ENCODE results near the gene MYCBPAP. TPM values are rescaled to one million over a fixed set of nuclear protein-coding genes. Genes with fewer than 3 reads are reported as not detected.

Gene MYCBPAP
- total RNA-seq, 1 experiment from 2014 or later = not detected

DNA sequence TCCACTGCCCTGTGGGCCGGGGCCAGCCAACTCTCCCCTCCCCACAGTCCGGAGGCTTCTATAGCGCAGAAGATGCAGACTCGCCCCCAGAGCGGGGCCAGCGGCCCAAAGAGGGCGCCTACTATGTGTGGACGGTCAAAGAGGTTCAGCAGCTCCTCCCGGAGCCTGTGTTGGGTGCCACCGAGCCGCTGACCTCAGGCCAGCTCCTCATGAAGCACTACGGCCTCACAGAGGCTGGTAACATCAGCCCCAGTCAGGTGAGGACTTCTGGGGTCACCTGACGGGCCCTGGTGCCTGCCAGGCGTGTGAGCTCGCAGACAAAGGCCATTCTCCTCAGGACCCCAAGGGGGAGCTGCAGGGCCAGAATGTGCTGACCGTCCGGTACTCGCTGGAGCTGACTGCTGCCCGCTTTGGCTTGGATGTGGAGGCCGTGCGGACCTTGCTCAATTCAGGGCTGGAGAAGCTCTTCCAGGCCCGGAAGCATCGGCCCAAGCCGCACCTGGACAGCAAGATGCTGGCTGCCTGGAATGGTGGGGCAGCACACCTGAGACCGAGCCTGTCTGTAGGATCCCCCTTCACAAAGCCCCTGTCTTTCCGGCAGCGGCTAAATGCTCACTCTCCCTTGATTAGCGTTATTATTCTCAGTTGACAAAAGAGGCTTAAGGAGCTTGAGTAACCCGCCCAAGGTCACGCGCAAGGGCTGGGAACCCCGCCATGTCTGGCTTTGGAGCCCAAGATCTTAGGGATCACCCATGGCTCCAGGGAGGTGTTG is 42.6 kb downstream of the MYCBPAP start:
- no peaks in the 10 kb centered on the region; the same call in 1 of the 2 replicates for H3K79me2 ChIP-seq (ENCODE audit: insufficient read depth, low read length)
- H3K9me2 ChIP-seq (ENCODE audit: insufficient read depth) = no peaks in the 10 kb centered on the region
- no peak overlapping the region for H3K9ac ChIP-seq (ENCODE audit: low read length)
- POLR2A ChIA-PET = interaction anchor here (0.9 to 1.7 kb wide), 2 partner anchors 10 to 75 kb away, joined by 3 to 8 read pairs; partner anchors contain the start of gene CACNA1G
- no peak overlapping the region; the same call in 1 of the 2 replicates for H3K27ac ChIP-seq (ENCODE audit: low read depth, low read length)
- no peak overlapping the region for H3K4me2 ChIP-seq (ENCODE audit: low read length)
- no peaks in the 10 kb centered on the region for H3K9me3 ChIP-seq (ENCODE audit: control insufficient read depth in 1 of 2, insufficient read depth in 1 of 2, low read depth in 1 of 2, low read length in 2 of 2)
- peaks cover 9 to 30% of the 10 kb centered on the region in 2 experiments for H3K4me1 ChIP-seq (ENCODE audit: control insufficient read depth in 1 of 2, insufficient read depth in 2 of 2, low read length in 2 of 2)
- no peaks in the 10 kb centered on the region for H3K36me3 ChIP-seq (ENCODE audit: control insufficient read depth in 1 of 2, insufficient read depth in 2 of 2, low read length in 2 of 2)
- H4K20me1 ChIP-seq (ENCODE audit: insufficient read depth) = no peaks in the 10 kb centered on the region
- intact Hi-C loops (cut with micrococcal nuclease) = loop anchor here (1.0 kb wide), 1 partner anchor 144 kb away; no protein-coding TSS in a partner anchor
- BruUV-seq (replicated peaks) = no TSS peak
- H3K27me3 ChIP-seq (ENCODE audit: insufficient read depth, low read length) = no peaks in the 10 kb centered on the region
- RAD21 ChIA-PET (ENCODE audit: low non-redundant PET in 1 of 2, low total read pairs in 2 of 2, uncharacterized antibody in 2 of 2, unreplicated experiment in 2 of 2) = interaction anchor here (0.6 to 2.1 kb wide), 13 partner anchors 9 to 291 kb away, joined by 3 to 17 read pairs (median 4); partner anchors contain the start of gene CACNA1G (in 1 of the 2)
- CTCF ChIA-PET = interaction anchor here (0.6 to 3.0 kb wide), 19 partner anchors 9 to 290 kb away, joined by 3 to 63 read pairs (median 5); partner anchors contain the start of gene CACNA1G
- H3K4me3 ChIP-seq (replicated peaks in 1 of 2; ENCODE audit: low read depth in 1 of 2, low read length in 2 of 2) = no peak overlapping the region
- no peak overlapping the region for H2AFZ ChIP-seq (ENCODE audit: low read depth, low read length, poor library complexity, severe bottlenecking)
- no peak for TF ChIP-seq SIN3A (IDR thresholded peaks at IDR 0.05; ENCODE audit: low read depth)
- TF ChIP-seq, protein P1, sequence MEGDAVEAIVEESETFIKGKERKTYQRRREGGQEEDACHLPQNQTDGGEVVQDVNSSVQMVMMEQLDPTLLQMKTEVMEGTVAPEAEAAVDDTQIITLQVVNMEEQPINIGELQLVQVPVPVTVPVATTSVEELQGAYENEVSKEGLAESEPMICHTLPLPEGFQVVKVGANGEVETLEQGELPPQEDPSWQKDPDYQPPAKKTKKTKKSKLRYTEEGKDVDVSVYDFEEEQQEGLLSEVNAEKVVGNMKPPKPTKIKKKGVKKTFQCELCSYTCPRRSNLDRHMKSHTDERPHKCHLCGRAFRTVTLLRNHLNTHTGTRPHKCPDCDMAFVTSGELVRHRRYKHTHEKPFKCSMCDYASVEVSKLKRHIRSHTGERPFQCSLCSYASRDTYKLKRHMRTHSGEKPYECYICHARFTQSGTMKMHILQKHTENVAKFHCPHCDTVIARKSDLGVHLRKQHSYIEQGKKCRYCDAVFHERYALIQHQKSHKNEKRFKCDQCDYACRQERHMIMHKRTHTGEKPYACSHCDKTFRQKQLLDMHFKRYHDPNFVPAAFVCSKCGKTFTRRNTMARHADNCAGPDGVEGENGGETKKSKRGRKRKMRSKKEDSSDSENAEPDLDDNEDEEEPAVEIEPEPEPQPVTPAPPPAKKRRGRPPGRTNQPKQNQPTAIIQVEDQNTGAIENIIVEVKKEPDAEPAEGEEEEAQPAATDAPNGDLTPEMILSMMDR (IDR thresholded peaks at IDR 0.05 in 2 of 3, conservative IDR thresholded peaks at IDR 0.05 in 1 of 3; ENCODE audit: borderline replicate concordance in 1 of 3, insufficient read depth in 1 of 3, low read depth in 2 of 3, low read length in 2 of 3) = peak in 2 of 3 experiments; percentile 91 to 92; a peak in 4 of 6 replicates
- TF ChIP-seq FOSL1 (IDR thresholded peaks at IDR 0.05; ENCODE audit: low read depth) = no peak
- ATAC-seq = peak; percentile 61
- DNase-seq (ENCODE audit: low read depth, low spot score) = peak; percentile 68

DNA sequence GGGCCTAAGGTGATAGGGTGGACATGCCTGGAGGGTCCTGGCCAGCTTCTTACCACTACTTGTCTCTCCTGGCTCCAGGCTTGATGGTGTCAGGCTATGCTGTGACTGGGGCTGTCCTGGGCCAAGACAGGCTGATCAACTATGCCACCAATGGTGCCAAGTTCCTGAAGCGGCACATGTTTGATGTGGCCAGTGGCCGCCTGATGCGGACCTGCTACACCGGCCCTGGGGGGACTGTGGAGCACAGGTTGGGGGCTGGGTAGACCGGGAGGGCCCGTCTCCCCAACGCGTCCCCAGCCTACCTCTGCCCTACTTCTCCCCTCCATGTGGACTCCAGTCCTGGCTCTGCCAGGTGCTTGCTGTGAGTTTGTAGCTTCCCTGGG is 43.2 kb downstream of the MYCBPAP start:
- Histone ChIP-seq H3K9me2 (ENCODE audit: insufficient read depth) (no peaks in the 10 kb centered on the region), H3K4me2 (ENCODE audit: low read length) (no peak overlapping the region), H3K4me1 (ENCODE audit: control insufficient read depth in 1 of 2, insufficient read depth in 2 of 2, low read length in 2 of 2) (peaks cover 9 to 27% of the 10 kb centered on the region in 2 experiments), H3K4me3 (replicated peaks in 1 of 2; ENCODE audit: low read depth in 1 of 2, low read length in 2 of 2) (no peak overlapping the region), H3K9ac (ENCODE audit: low read length) (no peak overlapping the region), H3K36me3 (ENCODE audit: control insufficient read depth in 1 of 2, insufficient read depth in 2 of 2, low read length in 2 of 2) (no peaks in the 10 kb centered on the region), H2AFZ (ENCODE audit: low read depth, low read length, poor library complexity, severe bottlenecking) (no peak overlapping the region), H3K9me3 (ENCODE audit: control insufficient read depth in 1 of 2, insufficient read depth in 1 of 2, low read depth in 1 of 2, low read length in 2 of 2) (no peaks in the 10 kb centered on the region), H3K79me2 (ENCODE audit: insufficient read depth, low read length) (no peaks in the 10 kb centered on the region; the same call in 1 of the 2 replicates), H4K20me1 (ENCODE audit: insufficient read depth) (no peaks in the 10 kb centered on the region), H3K27me3 (ENCODE audit: insufficient read depth, low read length) (no peaks in the 10 kb centered on the region), H3K27ac (ENCODE audit: low read depth, low read length) (no peak overlapping the region)
- DNase-seq (ENCODE audit: low read depth, low spot score) = no peak
- ChIA-PET POLR2A (interaction anchor here (1.7 kb wide), 1 partner anchor 9 kb away, joined by 8 read pairs; the partner anchor contains the start of gene CACNA1G), CTCF (interaction anchor here (0.7 to 3.0 kb wide), 18 partner anchors 9 to 290 kb away, joined by 3 to 63 read pairs (median 6); partner anchors contain the start of gene CACNA1G), RAD21 (ENCODE audit: low non-redundant PET in 1 of 2, low total read pairs in 2 of 2, uncharacterized antibody in 2 of 2, unreplicated experiment in 2 of 2) (interaction anchor here (0.9 to 2.1 kb wide), 9 partner anchors 8 to 291 kb away, joined by 3 to 17 read pairs (median 4); partner anchors contain the start of gene CACNA1G (in 1 of the 2))
- no peak for ATAC-seq
- intact Hi-C loops (cut with micrococcal nuclease) = loop anchor here (1.0 kb wide), 1 partner anchor 144 kb away; no protein-coding TSS in a partner anchor
- no TSS peak for BruUV-seq (replicated peaks)
- TF ChIP-seq, protein P2, sequence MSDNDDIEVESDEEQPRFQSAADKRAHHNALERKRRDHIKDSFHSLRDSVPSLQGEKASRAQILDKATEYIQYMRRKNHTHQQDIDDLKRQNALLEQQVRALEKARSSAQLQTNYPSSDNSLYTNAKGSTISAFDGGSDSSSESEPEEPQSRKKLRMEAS (IDR thresholded peaks at IDR 0.05) = no peak
- TF ChIP-seq SRF (IDR thresholded peaks at IDR 0.05; ENCODE audit: low read depth) (no peak), SP1 (IDR thresholded peaks at IDR 0.05; ENCODE audit: low read depth) (no peak), CBX3 (IDR thresholded peaks at IDR 0.05; ENCODE audit: low read depth) (no peak), EZH2phosphoT487 (IDR thresholded peaks at IDR 0.05; ENCODE audit: borderline replicate concordance) (no peak), POLR2AphosphoS5 (IDR thresholded peaks at IDR 0.05; ENCODE audit: low read depth, low read length) (no peak), YY1 (IDR thresholded peaks at IDR 0.05; ENCODE audit: extremely low read depth, insufficient replicate concordance, low read depth, low read length) (no peak), ZNF274 (IDR thresholded peaks at IDR 0.05; ENCODE audit: low read depth, low read length) (no peak), SIN3A (IDR thresholded peaks at IDR 0.05; ENCODE audit: low read depth) (no peak)
- TF ChIP-seq, protein P3, sequence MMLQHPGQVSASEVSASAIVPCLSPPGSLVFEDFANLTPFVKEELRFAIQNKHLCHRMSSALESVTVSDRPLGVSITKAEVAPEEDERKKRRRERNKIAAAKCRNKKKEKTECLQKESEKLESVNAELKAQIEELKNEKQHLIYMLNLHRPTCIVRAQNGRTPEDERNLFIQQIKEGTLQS (IDR thresholded peaks at IDR 0.05) = no peak
- TF ChIP-seq, protein P4, sequence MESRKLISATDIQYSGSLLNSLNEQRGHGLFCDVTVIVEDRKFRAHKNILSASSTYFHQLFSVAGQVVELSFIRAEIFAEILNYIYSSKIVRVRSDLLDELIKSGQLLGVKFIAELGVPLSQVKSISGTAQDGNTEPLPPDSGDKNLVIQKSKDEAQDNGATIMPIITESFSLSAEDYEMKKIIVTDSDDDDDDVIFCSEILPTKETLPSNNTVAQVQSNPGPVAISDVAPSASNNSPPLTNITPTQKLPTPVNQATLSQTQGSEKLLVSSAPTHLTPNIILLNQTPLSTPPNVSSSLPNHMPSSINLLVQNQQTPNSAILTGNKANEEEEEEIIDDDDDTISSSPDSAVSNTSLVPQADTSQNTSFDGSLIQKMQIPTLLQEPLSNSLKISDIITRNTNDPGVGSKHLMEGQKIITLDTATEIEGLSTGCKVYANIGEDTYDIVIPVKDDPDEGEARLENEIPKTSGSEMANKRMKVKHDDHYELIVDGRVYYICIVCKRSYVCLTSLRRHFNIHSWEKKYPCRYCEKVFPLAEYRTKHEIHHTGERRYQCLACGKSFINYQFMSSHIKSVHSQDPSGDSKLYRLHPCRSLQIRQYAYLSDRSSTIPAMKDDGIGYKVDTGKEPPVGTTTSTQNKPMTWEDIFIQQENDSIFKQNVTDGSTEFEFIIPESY (IDR thresholded peaks at IDR 0.05; ENCODE audit: extremely low read depth, insufficient replicate concordance, low read length) = no peak
